H1 (cell line): ENCODE data around the gene NUAK1. TPM values are rescaled to one million over a fixed set of nuclear protein-coding genes. Genes with fewer than 3 reads are reported as not detected.

ENCODE experiments used
- FOSL1 ChIP-seq: IDR thresholded peaks from 2 replicates; pipeline ENCODE4 v1.6.1; 2011; ENCODE audit warnings: mild to moderate bottlenecking, low read depth, low read length, moderate library complexity; ENCODE audit not compliant: insufficient read depth
- polyA plus RNA-seq, 7 experiments: library from polyadenylated mRNA; depleted of rRNA in 3 of 7; stranded (reverse) in 5 of 7; unstranded in 2 of 7; fragments of >200 nt in 5 of 7; fragments of 200-250 nt in 2 of 7; gene quantifications; 1 replicate in 5 of 7; 2 replicates in 1 of 7; 4 replicates in 1 of 7; pipeline versions ENCODE4 v1.2.1 to v1.2.3, GENCODE V29; 2011 to 2013; ENCODE audit warnings: missing spikeins in 2 of 7, mixed read lengths in 2 of 7
- total RNA-seq: library from RNA; stranded (reverse); fragmentation: NEBNext Ultra II Directional; extraction: Animal tissue kit (Norgen Biotek cat#: 25700); gene quantifications from 2 replicates; pipeline ENCODE4 v1.2.1, GENCODE V29; 2021

The NUAK1 gene
- total and polyA plus RNA-seq, 2 of the 8 experiments (the other 6 are each of a cell fraction or from before 2014, with no cell fraction given) = 6.7 to 18.2 TPM

GRCh38 chr12:106128585-106129328 is 10.0 kb downstream of the NUAK1 start (continued):
- no peak for TF ChIP-seq FOSL1
